ENCODE data around the gene ATP6V1B1. TPM values are rescaled to one million over a fixed set of nuclear protein-coding genes. Genes with fewer than 3 reads are reported as not detected.
A peak's percentile ranks its signal among the peaks of the same experiment; 100 is the strongest.

The ATP6V1B1 gene
- total and polyA plus RNA-seq, 9 of the 15 experiments (the other 6 are each of a cell fraction or from before 2014, with no cell fraction given), result not detected

DNA sequence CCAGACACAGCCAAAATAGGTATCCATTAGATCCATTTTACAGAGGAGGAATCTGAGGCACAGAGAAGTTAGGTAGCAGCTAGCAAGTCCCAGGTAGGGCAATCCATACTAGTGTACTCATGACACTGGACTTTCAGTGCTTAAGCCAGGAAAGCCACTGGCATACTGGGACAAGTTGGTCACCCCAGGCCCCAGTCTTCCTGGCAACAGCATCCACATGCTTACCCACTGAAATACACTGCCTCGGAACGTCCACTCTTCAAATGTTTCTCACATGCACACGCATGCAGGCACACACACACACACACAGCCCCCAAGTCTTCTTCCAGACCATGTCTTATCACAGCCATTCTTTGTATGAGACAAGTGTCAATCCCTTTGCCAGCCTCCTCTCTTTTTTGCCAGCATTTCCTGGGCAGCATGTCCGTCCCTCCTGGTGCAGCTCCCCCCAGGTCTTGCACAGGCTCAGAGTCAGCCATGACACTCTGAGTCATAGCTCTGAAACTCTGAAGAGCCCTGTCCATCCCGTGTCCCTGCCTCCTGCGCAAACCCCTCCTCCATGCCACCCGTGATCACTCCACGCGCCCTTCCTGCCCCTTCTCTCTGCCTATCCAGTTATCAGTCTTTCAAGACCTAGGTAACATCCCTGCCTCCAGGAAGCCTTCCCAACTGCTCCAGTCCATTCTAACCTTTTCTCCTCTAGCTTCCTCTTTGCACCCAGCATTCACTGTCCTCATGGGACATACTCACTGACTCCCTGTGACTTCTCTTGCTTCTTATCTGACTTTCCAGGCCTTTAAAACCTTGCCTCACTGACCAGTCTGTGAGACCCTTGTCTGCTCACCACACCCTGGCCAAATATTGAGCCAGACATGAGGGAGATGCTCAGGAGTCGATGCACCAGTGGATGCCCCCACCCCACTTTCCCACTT, 69.8 kb downstream of the ATP6V1B1 start (continued):
- TF ChIP-seq CTBP1 (IDR thresholded peaks at IDR 0.05; ENCODE audit: borderline replicate concordance) (peak; percentile 16; the same call in 1 of the 2 replicates), SAFB (IDR thresholded peaks at IDR 0.05; ENCODE audit: borderline replicate concordance, low read depth, low read length) (no peak), LEF1 (IDR thresholded peaks at IDR 0.05) (0 out of 2 replicates have a peak, but pooled peaks have one; percentile 30), TAF7 (tag; IDR thresholded peaks at IDR 0.05) (no peak), BRCA1 (IDR thresholded peaks at IDR 0.05) (no peak), BRCA1 (CRISPR knock-in tag; IDR thresholded peaks at IDR 0.05) (no peak), ZFP36 (IDR thresholded peaks at IDR 0.05; ENCODE audit: low read depth, low read length, partially characterized antibody) (peak; percentile 93), HDAC2 (IDR thresholded peaks at IDR 0.05) (peak; percentile 46; the same call in 1 of the 2 replicates), PHTF2 (CRISPR knock-in tag; IDR thresholded peaks at IDR 0.05) (no peak), PTBP1 (IDR thresholded peaks at IDR 0.05; ENCODE audit: low read depth, low read length) (no peak), IFI16 (CRISPR knock-in tag; IDR thresholded peaks at IDR 0.05) (no peak), MTA2 (IDR thresholded peaks at IDR 0.05; ENCODE audit: low read depth) (no peak)
- TF ChIP-seq, protein P1, sequence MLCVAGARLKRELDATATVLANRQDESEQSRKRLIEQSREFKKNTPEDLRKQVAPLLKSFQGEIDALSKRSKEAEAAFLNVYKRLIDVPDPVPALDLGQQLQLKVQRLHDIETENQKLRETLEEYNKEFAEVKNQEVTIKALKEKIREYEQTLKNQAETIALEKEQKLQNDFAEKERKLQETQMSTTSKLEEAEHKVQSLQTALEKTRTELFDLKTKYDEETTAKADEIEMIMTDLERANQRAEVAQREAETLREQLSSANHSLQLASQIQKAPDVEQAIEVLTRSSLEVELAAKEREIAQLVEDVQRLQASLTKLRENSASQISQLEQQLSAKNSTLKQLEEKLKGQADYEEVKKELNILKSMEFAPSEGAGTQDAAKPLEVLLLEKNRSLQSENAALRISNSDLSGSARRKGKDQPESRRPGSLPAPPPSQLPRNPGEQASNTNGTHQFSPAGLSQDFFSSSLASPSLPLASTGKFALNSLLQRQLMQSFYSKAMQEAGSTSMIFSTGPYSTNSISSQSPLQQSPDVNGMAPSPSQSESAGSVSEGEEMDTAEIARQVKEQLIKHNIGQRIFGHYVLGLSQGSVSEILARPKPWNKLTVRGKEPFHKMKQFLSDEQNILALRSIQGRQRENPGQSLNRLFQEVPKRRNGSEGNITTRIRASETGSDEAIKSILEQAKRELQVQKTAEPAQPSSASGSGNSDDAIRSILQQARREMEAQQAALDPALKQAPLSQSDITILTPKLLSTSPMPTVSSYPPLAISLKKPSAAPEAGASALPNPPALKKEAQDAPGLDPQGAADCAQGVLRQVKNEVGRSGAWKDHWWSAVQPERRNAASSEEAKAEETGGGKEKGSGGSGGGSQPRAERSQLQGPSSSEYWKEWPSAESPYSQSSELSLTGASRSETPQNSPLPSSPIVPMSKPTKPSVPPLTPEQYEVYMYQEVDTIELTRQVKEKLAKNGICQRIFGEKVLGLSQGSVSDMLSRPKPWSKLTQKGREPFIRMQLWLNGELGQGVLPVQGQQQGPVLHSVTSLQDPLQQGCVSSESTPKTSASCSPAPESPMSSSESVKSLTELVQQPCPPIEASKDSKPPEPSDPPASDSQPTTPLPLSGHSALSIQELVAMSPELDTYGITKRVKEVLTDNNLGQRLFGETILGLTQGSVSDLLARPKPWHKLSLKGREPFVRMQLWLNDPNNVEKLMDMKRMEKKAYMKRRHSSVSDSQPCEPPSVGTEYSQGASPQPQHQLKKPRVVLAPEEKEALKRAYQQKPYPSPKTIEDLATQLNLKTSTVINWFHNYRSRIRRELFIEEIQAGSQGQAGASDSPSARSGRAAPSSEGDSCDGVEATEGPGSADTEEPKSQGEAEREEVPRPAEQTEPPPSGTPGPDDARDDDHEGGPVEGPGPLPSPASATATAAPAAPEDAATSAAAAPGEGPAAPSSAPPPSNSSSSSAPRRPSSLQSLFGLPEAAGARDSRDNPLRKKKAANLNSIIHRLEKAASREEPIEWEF (CRISPR knock-in tag; IDR thresholded peaks at IDR 0.05), result no peak
- TF ChIP-seq, protein P2, sequence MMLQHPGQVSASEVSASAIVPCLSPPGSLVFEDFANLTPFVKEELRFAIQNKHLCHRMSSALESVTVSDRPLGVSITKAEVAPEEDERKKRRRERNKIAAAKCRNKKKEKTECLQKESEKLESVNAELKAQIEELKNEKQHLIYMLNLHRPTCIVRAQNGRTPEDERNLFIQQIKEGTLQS (IDR thresholded peaks at IDR 0.05), result peak; percentile 60
- TF ChIP-seq, protein P2 (CRISPR knock-in tag; conservative IDR thresholded peaks at IDR 0.05), result no peak
- TF ChIP-seq, protein P3, sequence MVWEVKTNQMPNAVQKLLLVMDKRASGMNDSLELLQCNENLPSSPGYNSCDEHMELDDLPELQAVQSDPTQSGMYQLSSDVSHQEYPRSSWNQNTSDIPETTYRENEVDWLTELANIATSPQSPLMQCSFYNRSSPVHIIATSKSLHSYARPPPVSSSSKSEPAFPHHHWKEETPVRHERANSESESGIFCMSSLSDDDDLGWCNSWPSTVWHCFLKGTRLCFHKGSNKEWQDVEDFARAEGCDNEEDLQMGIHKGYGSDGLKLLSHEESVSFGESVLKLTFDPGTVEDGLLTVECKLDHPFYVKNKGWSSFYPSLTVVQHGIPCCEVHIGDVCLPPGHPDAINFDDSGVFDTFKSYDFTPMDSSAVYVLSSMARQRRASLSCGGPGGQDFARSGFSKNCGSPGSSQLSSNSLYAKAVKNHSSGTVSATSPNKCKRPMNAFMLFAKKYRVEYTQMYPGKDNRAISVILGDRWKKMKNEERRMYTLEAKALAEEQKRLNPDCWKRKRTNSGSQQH (CRISPR knock-in tag; IDR thresholded peaks at IDR 0.05), result no peak
- TF ChIP-seq, protein P4, sequence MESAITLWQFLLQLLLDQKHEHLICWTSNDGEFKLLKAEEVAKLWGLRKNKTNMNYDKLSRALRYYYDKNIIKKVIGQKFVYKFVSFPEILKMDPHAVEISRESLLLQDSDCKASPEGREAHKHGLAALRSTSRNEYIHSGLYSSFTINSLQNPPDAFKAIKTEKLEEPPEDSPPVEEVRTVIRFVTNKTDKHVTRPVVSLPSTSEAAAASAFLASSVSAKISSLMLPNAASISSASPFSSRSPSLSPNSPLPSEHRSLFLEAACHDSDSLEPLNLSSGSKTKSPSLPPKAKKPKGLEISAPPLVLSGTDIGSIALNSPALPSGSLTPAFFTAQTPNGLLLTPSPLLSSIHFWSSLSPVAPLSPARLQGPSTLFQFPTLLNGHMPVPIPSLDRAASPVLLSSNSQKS (CRISPR knock-in tag; IDR thresholded peaks at IDR 0.05), result no peak
- TF ChIP-seq, protein P5, sequence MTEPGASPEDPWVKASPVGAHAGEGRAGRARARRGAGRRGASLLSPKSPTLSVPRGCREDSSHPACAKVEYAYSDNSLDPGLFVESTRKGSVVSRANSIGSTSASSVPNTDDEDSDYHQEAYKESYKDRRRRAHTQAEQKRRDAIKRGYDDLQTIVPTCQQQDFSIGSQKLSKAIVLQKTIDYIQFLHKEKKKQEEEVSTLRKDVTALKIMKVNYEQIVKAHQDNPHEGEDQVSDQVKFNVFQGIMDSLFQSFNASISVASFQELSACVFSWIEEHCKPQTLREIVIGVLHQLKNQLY (CRISPR knock-in tag; conservative IDR thresholded peaks at IDR 0.05), result no peak
